GM18858 (cell line): ENCODE data around the gene PCBP3.
"Not testable (repeated sequence)": the region's sequence is repeated elsewhere in the genome, so short reads cannot be mapped to it uniquely, and the experiment has no call there.

Experiments
- ATAC-seq: cut with Tn5 transposase; IDR thresholded peaks from one replicate; pipeline ENCODE4 v1.9.1; 2021; ENCODE audit not compliant: unreplicated experiment

Gene PCBP3

DNA sequence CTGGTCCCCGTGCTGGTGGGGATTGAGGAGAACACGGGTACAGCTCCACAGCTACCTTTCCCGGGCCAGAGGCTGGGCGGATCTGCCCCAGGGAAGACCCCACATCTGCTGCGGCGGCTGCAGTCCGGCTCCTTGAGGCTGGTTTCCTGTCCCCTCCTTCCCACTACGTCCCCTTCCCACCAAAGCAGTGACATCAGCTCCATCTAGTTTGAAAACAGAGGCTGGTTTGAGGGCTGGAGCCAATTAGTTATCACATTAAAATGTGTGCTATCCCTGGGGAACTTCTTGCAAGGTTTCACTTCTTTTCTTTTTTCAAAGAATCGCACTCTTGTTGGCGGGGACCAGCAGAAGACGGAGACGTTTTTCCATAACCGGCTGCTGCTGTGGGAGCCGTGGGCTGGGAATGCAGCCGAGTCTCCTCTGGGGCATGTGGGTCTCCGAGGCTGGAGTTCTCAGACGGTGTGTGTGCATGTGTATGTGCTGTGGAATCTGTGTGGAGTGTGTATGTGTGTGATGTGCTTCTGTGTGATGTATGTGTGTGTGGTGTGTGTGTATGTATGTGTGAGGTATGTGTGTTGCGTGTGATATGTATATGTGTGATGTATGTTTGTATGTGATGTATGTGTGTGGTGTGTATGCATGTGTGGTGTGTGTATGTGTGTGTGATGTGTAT lies 8.9 kb upstream of the PCBP3 start:
- no peak for ATAC-seq

DNA sequence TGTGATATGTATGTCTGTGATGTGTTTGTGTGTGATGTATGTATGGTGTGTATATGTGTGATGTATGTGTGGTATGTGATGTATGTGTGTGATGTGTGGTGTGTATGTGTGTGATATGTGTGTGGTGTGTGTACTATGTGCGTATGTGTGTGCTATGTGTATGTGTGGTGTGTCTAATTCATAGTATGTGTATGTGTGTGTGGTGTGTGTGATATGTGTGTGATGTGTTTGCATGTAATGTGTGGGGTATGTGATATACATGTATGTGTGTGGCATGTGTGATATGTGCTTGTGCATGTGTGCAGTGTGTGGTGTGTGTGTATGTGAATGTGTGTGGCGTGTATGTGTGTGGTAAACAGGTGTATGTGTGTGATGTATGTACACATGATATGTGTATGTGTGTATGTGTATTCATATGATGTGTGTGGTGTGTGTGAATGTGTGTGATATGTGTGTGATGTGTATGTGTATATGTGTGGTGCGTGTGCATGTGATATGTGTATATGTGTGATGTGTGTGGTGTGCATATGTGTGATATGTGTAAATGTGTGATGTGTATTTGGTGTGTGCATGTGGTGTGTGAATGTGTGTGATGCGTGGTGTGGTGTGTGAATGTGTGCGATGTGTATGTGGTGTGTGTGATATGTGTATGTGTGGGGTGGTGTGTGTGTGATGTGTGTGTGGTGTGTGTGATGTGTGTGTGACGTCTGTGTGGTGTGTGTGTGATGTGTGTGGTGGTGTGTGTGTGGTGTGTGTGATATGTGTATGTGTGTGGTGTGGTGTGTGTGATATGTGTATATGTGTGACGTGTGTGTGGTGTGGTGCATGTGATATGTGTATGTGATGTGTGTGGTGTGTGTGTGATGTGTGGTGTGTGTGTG lies 8.0 kb upstream of the PCBP3 start:
- no peak for ATAC-seq

DNA sequence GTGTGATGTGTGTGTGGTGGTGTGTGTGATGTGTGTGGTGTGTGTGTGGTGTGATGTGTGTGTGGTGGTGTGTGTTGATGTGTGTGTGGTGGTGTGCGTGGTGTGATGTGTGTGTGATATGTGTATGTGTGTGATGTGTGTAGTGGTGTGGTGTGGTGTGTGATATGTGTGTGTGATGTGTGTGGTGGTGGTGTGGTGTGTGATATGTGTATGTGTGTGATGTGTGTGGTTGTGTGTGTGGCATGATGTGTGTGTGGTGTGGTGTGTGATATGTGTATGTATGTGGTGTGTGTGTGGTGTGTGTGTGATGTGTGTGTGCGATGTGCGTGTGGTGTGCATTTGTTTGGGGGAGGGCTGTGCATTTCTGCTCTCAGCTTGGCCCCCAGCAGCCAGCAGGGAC lies 7.1 kb upstream of the PCBP3 start:
- no peak for ATAC-seq

DNA sequence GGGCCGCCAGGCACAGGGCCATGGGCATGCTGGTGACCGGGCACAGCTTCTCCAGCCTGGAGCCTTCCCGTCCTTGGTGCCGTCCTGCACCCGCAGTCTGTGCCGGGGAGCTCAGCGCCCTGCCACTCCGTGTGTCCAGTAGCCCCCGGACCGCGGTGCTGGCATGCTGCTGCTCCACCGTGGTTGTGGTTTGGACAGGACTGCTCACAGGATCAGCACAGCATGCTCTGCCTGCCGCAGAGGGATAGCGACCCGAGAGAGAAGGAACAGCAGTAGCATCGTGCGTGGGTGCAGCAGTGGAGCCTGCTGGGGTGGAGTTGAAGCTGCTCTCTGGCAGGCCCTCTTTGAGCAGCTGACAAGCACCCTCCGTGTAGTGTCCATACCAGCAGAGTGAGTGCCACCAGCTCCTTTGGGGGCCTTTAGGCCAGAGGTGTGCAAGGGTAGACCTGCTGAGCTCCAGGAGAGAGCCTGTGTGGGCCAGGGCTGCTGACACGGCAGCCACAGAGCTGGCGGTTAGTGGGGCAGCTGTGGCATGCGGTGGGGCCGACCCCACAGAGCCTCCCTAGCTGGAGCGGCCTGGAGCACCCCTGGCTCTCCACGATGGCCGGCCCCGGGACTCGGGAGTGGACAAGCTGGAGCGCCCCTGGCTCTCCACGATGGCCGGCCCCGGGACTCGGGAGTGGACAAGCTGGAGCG lies 6.4 kb upstream of the PCBP3 start:
- ATAC-seq: no peak

DNA sequence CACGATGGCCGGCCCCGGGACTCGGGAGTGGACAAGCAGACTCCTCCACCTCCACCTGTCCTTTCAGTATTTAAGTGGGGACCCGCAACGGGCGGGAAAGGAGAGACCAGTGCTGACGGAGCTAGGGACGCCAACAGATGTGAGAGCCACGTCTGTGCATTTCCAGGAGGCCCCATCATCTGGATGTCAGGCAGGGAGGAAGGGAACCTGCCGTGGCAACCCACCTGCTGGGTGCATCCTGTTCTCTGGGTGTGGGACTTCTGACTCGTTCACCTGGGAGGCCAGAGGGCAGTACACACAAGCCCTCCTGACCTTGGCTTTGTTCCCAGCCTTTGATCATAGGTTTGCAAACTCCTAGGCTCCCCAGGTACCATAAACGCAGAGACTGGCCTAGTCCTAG lies 5.6 kb upstream of the PCBP3 start:
- ATAC-seq: no peak

DNA sequence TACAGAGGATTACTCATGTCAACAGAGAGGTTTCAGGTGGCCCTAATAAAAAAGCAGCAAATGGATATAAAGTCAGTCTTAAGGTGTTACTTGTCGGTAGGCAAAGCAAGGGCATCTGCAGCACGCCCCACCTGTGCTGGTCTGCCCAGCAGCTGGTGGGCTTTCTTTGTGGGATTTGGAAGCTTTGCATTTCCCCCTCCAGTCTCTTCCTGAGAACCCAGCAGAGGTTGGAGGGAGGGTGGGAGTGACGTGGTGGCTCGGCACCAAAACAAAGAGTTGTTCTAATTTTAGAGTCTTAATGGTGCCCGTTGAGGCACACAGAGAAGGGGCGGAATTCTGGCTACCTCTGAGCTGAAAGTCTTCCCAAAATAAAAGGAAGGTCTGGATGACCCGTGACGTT lies 4.8 kb upstream of the PCBP3 start:
- no peak for ATAC-seq

DNA sequence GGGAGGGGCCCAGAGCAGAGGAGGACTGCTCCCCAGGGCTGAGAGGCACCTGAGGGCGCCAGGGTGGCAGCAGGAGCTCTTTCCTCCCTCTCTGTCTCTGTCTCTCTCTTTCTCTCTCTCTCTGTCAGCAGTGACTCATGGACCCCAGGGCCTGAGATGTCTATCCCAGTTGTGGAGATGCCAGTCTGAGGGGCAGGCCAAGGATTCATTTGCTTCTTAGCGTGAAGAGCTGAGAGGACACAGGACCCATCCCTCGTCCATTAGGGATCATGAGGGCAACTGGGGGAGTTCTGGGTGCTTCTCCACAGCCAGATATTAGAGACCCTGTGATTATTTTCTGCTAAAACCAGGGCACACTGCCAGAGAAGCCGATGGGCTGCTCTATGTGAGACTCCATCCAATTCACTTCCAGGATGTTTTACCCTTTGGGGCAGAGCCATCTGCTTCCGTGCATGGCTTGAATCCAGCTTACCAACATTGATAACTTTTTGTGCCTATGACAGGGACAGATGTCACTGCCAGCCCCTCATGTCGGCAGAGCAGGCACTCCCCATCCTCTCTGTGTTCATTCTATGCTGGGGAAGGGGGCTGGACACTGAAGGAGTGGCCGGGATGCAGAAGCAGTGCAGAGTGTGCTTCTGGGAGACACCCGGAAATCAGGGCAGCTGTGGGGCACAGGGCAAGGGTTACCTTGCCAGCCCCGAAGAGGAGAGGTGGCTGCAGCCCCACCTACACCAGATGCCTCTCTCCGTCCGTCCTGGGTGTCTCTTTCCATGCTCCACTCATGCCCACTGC lies 4.1 kb upstream of the PCBP3 start:
- ATAC-seq: no peak

DNA sequence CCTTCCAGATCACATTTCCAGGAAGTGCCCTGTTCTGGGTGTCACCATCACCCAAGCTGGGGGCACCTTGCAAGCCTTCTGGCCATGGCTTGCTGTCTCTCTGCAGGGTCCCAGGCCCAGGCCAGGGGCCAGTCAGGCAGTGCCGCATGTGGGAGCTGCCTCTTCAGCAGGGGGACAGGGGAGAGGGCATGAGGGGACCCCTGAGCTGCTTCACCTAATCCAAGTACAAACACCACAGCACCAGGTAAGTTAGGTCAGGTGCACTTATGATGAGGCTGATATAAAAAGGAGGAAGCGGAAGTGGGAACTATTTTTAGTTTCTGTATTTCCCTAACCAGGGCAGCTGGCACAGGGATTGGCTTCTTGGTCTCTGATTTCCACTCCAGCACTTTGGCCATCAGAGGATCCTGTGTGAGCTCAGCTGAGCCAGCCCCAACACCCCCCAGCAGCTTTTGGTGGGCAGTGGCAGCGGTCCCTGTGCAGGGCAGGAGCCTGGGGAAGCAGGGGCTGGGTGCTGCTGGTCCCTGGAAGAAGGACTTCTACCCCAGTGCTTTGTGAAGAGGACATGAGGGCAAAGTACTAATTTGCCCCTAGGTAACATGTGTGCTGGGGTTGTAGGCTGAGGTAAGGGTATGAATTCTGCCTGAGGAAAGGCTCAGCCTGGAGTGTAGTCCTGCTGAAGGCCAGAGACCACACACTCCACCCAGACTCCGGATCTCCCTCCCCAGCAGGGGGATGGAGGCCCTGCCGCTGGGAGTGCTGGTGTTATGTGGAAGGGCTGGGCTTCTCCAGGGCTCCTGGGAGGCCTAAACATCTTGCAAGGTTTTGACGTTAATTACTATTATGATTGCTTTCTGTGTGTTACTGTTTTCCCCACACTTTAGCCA lies 3.3 kb upstream of the PCBP3 start:
- no peak for ATAC-seq

DNA sequence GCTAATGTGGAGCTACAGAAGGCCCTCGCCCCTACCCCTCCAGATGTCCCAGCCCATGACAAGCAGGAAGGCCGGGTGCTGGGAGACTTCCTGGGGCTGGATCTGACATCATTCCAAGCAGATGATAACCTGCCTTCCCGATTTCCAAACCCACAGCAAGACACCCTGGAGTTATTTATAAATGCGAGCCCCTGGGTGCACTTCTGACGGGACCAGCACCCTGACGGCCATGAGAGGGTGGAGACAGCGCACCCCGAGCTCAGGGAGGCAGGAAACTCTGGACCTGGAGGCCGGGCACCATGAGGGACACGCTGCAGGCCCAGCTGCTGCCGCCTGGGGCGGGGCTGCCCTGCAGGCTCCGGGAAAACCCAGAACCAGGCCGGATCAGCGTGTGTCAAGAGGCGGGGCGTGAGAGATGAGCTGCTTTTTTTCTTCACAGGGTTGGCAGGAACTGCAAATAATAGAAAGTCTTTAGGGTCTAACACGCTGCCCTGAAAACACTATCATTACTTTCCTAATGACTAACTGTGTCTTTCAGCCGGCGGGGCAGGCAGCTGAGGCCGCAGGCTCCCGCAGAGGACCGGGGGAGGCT lies 2.5 kb upstream of the PCBP3 start:
- ATAC-seq: no peak

DNA sequence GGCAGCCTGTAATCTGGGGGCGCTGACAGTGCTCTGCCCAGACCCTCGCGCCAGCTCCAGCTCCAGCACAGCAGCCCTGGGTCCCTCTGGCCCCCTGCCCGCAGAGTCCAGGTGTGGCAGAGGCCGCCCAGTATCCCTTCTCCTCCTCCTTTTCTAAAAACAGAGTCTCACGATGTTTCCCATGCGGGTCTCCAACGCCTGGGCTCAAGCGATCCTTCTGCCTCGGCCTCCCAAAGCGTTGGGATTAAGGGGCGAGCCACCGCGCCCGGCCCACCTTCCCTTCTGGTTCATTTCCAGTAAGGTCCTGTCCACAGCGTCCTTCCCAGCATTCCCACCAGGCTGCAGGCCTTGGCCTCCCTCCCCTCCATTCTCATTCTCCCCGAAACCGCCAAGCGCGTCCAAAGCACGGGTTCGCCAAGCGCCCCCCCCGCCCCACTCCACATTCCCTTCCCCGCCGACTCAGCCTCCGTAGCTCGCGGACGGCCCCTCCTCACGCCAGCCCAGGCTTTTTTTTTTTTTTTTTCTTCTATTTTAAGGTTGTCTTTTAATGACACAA lies 2.0 kb upstream of the PCBP3 start:
- ATAC-seq: no peak

DNA sequence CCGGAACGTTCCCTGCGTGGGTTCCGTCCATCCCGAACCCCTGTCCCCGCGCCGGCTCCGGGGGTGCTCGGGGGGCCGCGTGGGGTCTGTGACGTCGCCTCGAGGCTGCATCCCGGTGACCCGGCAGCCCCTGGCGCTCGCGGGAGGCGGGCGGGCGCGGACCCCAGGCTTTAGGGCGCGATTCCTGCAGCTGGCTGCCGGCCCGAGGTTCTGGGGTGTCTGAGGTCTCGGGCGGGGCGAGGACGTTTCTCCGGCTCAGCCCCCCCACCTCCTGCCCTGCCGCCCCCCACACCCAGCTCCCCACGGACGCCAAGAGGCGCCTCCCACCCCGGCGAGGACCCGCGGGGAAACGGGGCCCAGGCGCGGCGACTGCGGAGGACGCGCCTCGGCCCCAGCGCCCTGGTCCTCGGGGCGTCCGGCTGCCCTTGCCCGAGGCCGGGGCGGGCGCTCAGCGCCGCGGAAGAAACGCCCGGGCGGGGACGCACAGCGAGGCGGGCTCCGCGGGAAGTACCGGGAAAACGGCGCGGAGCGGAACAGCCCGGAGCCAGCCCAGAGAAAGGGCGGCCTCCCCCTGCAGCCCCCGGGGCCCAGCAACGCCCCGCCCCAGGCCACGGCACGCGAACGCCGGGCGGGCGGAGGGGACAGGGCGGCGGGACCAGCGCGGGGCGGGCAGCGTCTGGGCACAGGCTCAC lies 1.3 kb upstream of the PCBP3 start:
- ATAC-seq: no peak

DNA sequence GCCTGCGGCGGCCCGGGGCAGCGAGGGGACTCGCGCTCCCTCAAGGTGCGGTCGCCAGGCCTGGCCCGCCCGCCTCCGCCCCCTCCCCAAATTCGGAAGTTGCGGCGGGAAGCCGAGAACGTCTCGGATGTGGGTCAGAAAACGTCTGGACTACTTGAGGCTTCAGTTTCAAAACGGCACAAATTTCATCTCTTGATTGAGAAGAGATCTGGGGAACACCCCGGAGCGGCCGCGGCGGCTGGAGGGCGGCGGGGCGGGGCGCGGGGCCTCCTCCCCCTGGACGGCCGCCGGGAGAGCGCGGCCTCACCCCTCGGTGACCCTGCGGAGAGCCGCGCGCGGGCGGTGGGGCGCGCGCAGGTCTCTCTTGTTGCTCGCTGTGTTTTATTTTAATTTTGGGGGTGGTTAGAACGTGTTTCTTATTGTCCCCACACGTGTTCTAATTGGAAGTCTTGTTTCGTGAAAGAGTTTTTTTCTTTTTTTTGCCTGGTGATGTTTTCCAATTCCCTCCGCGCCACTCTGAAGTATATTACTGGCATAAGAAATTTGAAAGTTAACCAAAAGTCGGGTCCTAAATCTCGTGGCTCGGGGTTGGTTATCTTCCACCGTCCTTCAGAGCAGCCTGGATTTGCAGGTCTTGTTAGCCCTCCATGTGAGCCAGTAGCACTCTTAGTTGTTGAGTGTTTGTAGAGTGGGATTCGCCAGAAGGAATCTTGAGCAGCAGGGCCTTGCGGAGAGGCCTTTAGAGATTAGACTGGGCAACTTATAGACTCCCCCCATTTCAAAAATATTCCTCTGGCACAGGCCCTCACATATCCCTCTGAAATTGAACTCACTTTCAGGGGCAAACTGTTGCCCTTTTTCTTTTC lies 749 bp downstream of the PCBP3 start:
- no peak for ATAC-seq

DNA sequence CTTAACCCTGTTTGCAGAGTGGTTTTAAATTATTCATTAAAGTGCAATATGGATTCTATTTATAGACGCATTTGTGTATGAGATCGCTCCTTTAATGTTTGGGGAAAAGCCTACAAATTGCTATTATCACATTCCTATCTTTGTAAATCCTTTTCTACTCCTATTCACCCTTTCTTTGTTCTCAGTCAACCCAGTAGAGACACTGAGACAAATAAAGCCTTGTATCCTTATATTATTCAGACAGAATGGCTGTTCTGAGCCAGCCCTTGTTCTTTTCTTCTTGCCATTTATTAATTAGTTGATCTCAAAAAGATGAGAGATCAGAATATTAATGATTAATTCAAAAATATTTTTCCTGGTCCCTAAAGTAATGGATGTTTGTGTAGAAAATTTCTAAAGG lies 8.4 kb downstream of the PCBP3 start:
- ATAC-seq: no peak

DNA sequence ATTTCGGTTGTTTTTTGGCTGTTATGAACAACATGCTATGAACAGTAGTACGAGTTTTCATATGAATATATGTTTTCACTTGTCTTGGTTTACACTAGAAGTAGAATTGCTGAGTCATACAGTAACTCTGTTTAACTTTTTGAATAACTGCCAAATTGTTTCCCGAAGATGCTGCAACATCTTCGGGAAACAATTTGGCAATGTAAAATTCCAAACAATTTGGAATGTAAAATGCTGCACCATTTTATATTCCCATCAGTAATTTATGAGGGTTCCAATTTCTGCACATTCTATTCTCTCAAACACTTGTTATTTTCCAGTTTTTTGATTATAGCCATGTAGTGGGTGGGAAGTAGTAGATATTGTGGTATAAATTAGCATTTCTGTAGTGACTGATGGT lies 11.6 kb downstream of the PCBP3 start:
- no peak for ATAC-seq

DNA sequence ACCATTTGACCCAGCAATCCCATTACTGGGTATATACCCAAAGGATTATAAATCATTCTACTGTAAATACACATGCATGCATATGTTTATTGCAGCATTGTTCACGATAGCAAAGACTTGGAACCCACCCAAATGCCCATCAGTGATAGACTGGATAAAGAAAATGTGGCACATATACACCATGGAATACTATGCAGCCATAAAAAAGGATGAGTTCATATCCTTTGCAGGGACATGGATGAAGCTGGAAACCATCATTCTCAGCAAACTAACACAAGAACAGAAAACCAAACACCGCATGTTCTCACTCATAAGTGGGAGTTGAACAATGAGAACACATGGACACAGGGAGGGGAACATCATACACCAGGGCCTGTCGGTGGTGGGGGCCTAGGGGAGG lies 12.6 kb downstream of the PCBP3 start:
- ATAC-seq: not testable (repeated sequence)

DNA sequence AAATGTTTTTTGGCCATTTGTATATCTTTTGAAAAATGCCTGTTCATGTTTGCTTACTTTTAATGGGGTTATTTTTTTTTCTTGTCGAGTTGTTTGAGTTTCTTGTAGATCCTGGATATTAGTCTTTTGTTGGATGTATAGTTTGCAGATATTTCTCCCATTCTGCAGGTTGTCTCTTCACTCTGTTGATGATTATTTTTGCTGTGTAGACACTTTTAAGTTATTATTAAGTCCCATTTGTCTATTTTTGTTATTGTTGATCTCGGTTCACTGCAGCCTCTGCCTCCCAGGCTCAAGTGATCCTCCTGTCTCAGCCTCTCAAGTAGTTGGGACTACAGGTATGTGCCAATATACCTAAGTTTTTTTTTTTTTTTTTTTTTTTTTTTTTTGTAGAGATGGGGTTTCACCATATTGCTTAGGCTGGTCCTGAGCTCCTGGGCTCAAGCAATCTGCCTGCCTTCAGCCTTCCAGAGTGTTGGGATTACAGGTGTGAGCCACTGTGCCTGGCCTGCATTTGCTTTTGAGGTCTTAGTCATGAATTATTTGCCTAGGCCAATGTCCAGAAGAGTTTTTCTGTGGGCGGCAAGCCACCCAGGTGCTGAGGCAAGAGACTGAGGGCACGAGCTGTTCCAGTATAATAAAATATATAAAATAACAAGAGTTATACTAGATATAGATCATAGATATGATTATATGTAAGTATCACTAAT lies 18.5 kb downstream of the PCBP3 start:
- ATAC-seq: not testable (repeated sequence)

DNA sequence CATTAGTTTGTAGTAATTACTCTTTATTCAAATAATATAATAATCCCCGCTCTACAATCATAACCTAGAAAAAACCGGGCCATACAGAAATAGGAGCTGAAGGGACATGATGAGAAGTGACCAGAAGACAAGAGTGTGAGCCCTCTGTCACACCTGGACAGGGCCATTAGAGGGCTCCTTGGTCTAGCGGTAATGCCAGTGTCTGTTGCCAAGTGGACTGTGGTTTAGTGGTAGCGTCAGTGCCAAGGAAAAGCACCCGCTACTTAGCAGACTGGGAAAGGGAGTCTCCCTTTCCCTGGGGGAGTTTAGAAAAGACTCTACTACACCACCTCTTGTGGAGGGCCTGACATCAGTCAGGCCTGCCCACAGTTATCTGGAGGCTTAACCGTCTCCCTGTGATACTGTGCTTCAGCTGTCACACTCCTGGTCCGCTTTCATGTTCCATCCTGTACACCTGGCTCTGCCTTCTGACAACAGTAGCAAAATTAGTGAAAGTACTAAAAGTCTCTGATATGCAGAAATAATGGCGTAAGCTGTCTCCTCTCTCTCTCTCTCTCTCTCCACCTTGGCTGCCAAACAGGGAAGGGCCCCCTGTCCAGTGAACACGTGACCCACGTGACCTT lies 19.2 kb downstream of the PCBP3 start:
- not testable (repeated sequence) for ATAC-seq
